SK-N-SH treated with all-trans-retinoic acid at 6 μM for 48 hours (cell line): ENCODE measurements around the gene PPARGC1A.

Source experiments
- ATAC-seq: fragments of 200-7000 bp; cut with Tn5 transposase; 3 replicates; pipeline ENCODE4 v1.9.1; 2020; ENCODE audit warnings: mild to moderate bottlenecking, moderate library complexity
- BACH2 ChIP-seq: fragments of 250-450 bp; sonication (Bioruptor Pico); IDR thresholded peaks from 2 replicates; pipeline ENCODE4 v1.9.0; 2021; ENCODE audit warnings: mild to moderate bottlenecking, borderline replicate concordance
- CSRNP3 ChIP-seq: fragments of 250-450 bp; sonication (Bioruptor Pico); IDR thresholded peaks from 2 replicates; pipeline ENCODE4 v1.5.1; 2021; ENCODE audit warnings: mild to moderate bottlenecking, moderate library complexity
- ESRRG ChIP-seq: fragments of 250-450 bp; sonication (Bioruptor Pico); IDR thresholded peaks from 2 replicates; pipeline ENCODE4 v1.6.1; 2021; ENCODE audit warnings: mild to moderate bottlenecking
- GLIS3 ChIP-seq: fragments of 250-450 bp; sonication (Bioruptor Pico); IDR thresholded peaks from 2 replicates; pipeline ENCODE4 v1.5.0; 2020; ENCODE audit warnings: mild to moderate bottlenecking, moderate library complexity
- ISL1 ChIP-seq: fragments of 250-450 bp; sonication (Bioruptor Pico); IDR thresholded peaks from 2 replicates; pipeline ENCODE4 v2.1.2; 2022; ENCODE audit warnings: mild to moderate bottlenecking, moderate library complexity
- PATZ1 ChIP-seq: fragments of 250-450 bp; sonication (Bioruptor Pico); IDR thresholded peaks from 2 replicates; pipeline ENCODE4 v1.8.0; 2020; ENCODE audit warnings: mild to moderate bottlenecking, moderate library complexity, borderline replicate concordance
- POU6F1 ChIP-seq: fragments of 250-450 bp; sonication (Bioruptor Pico); IDR thresholded peaks from 2 replicates; pipeline ENCODE4 v1.8.0; 2021; ENCODE audit warnings: low read depth, mild to moderate bottlenecking, moderate library complexity, borderline replicate concordance
- PPARA ChIP-seq: fragments of 250-450 bp; sonication (Bioruptor Pico); IDR thresholded peaks from 2 replicates; pipeline ENCODE4 v1.5.0; 2020; ENCODE audit warnings: mild to moderate bottlenecking, borderline replicate concordance
- RARB ChIP-seq: fragments of 250-450 bp; sonication (Bioruptor Pico); IDR thresholded peaks from 2 replicates; pipeline ENCODE4 v1.8.0; 2021; ENCODE audit warnings: mild to moderate bottlenecking, moderate library complexity
- SNAI2 ChIP-seq: fragments of 250-450 bp; sonication (Bioruptor Pico); IDR thresholded peaks from 2 replicates; pipeline ENCODE4 v1.5.0; 2020; ENCODE audit warnings: mild to moderate bottlenecking, moderate library complexity
- TCF4 ChIP-seq: fragments of 250-450 bp; sonication (Bioruptor Pico); IDR thresholded peaks from 2 replicates; pipeline ENCODE4 v1.8.0; 2021; ENCODE audit warnings: mild to moderate bottlenecking, moderate library complexity, borderline replicate concordance
- ZC3H10 ChIP-seq: fragments of 250-450 bp; sonication (Bioruptor Pico); IDR thresholded peaks from 2 replicates; pipeline ENCODE4 v1.5.1; 2021; ENCODE audit warnings: mild to moderate bottlenecking, moderate library complexity
- ZFP30 ChIP-seq: fragments of 450-650 bp; formaldehyde crosslinking; IDR thresholded peaks from 2 replicates; pipeline ENCODE4 v1.5.0; 2022; ENCODE audit warnings: mild to moderate bottlenecking, moderate library complexity
- ZNF70 ChIP-seq: fragments of 450-650 bp; formaldehyde crosslinking; IDR thresholded peaks from 2 replicates; pipeline ENCODE4 v1.5.0; 2020; ENCODE audit warnings: mild to moderate bottlenecking, moderate library complexity
- TF ChIP-seq, protein P1 (sequence below): fragments of 250-450 bp; sonication (Bioruptor Pico); IDR thresholded peaks from 2 replicates; pipeline ENCODE4 v1.5.1; 2020; ENCODE audit warnings: low read depth, mild to moderate bottlenecking, moderate library complexity
- TF ChIP-seq, protein P2 (sequence below): fragments of 250-450 bp; sonication (Bioruptor Pico); IDR thresholded peaks from 2 replicates; pipeline ENCODE4 v1.5.0; 2020; ENCODE audit warnings: mild to moderate bottlenecking, moderate library complexity

PPARGC1A gene

GRCh38 chr4:23891064-23891421 lies 1.2 kb upstream of the PPARGC1A start (continued):
- no peak for TF ChIP-seq POU6F1 (CRISPR knock-in tag)

GRCh38 chr4:23890369-23891063 lies 669 bp upstream of the PPARGC1A start:
- TF ChIP-seq SNAI2 (CRISPR knock-in tag) = no peak
- TF ChIP-seq, all 23 proteins: peak for 0
- ATAC-seq = no peak

DNA sequence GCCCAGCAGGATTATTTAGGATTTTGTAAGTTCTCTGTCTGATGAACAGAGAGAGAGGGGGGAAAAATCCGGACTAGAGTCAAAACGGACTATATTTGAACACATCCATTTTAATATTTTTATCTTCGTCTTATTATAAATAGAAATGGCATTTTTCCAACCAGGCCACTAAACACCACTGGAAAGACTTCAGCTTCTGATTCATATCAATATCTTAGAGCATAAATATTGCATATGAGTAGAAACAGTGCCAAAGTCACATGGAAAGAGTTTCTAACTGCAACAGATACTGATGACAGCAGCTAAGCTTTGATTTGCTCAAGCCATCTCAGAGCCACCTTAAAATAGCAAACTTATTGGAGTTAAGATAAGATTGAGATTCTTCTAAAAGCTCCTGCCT lies 456 bp downstream of the PPARGC1A start:
- no peak for ATAC-seq
- TF ChIP-seq, protein P1, sequence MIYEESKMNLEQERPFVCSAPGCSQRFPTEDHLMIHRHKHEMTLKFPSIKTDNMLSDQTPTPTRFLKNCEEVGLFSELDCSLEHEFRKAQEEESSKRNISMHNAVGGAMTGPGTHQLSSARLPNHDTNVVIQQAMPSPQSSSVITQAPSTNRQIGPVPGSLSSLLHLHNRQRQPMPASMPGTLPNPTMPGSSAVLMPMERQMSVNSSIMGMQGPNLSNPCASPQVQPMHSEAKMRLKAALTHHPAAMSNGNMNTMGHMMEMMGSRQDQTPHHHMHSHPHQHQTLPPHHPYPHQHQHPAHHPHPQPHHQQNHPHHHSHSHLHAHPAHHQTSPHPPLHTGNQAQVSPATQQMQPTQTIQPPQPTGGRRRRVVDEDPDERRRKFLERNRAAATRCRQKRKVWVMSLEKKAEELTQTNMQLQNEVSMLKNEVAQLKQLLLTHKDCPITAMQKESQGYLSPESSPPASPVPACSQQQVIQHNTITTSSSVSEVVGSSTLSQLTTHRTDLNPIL (CRISPR knock-in tag) = no peak
- TF ChIP-seq BACH2 (CRISPR knock-in tag) (no peak), CSRNP3 (CRISPR knock-in tag) (no peak), TCF4 (CRISPR knock-in tag) (no peak), PPARA (CRISPR knock-in tag) (no peak), PATZ1 (no peak), ESRRG (no peak), SNAI2 (CRISPR knock-in tag) (no peak), ZC3H10 (no peak), GLIS3 (no peak), ZNF70 (no peak), RARB (CRISPR knock-in tag) (no peak)
- TF ChIP-seq, protein P2, sequence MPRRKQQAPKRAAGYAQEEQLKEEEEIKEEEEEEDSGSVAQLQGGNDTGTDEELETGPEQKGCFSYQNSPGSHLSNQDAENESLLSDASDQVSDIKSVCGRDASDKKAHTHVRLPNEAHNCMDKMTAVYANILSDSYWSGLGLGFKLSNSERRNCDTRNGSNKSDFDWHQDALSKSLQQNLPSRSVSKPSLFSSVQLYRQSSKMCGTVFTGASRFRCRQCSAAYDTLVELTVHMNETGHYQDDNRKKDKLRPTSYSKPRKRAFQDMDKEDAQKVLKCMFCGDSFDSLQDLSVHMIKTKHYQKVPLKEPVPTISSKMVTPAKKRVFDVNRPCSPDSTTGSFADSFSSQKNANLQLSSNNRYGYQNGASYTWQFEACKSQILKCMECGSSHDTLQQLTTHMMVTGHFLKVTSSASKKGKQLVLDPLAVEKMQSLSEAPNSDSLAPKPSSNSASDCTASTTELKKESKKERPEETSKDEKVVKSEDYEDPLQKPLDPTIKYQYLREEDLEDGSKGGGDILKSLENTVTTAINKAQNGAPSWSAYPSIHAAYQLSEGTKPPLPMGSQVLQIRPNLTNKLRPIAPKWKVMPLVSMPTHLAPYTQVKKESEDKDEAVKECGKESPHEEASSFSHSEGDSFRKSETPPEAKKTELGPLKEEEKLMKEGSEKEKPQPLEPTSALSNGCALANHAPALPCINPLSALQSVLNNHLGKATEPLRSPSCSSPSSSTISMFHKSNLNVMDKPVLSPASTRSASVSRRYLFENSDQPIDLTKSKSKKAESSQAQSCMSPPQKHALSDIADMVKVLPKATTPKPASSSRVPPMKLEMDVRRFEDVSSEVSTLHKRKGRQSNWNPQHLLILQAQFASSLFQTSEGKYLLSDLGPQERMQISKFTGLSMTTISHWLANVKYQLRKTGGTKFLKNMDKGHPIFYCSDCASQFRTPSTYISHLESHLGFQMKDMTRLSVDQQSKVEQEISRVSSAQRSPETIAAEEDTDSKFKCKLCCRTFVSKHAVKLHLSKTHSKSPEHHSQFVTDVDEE (CRISPR knock-in tag) = no peak

DNA sequence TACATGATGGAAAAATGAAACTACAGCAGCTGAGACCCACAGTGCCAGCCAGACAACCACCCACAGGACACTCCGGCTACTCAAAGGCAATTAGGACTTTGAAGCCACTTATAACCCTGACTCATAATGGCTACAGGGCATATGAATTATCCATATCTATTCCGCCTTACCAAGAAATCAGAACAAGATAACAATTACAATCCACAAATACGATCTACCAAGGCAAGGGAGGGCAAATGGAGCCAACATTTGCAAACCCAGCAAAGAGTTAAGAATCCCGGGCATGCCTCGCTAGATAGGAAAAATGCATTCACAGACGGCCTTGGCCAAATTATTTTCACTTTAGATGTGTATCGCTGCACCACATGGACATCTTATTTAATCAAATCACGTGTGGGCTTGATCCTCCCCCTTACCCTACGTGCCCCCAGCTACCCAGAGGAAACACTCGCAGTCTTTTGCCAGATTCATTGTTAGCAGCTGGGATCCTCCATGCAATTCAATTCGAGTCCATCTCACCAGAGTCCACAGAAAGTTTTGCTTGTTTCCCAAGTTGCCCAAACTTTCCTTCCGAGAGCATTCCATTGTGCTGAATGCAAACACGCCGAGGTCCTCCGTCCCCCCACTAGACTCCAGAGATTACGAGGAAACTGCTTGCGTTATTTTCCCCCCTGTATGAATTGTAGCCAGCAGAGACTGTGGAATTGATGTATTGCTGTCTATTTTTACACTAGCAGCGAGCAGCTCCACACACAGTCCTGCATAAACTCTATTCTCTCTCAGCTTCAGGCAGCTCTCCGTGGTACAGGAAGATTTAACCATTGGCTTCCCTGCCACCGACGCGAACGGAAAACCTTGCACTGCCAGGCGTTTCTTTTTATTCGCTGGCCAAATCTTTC lies 1.2 kb downstream of the PPARGC1A start:
- peak; percentile 87 for ATAC-seq
- TF ChIP-seq ISL1 = peak; percentile 68
- peak; percentile 34; the same call in 1 of the 2 replicates for TF ChIP-seq PATZ1
- TF ChIP-seq ZFP30 (CRISPR knock-in tag) = no peak
- TF ChIP-seq, protein P2 (CRISPR knock-in tag) = peak; percentile 52
- peak; percentile 83 for TF ChIP-seq TCF4 (CRISPR knock-in tag)
